HG02884 (cell line): ENCODE measurements around the gene EFNA5.
"Not testable (repeated sequence)": the region's sequence is repeated elsewhere in the genome, so short reads cannot be mapped to it uniquely, and the experiment has no call there.

ENCODE experiments used
- ATAC-seq: cut with Tn5 transposase; IDR thresholded peaks from one replicate; pipeline ENCODE4 v1.9.1; 2021; ENCODE audit warnings: mild to moderate bottlenecking, moderate library complexity; ENCODE audit not compliant: unreplicated experiment

The EFNA5 gene

DNA sequence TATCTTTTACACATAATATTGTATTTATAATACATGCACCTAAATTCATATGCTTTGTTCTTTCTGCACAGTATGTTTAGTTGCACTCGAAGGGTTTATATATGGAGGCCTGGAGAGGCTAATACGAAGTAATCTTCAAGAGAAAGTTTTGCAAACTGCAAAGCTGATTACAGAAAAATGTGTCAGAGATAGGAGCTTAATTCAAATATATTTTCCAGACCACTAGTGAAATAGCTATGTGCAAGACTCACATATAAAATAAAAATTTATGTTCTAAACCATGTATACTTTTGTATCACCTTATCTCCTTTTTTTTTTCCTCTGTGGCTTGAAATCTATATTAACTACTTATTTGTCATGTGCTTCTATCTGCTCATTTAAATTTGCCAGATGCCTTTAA lies 313.8 kb downstream of the EFNA5 start:
- ATAC-seq = no peak

DNA sequence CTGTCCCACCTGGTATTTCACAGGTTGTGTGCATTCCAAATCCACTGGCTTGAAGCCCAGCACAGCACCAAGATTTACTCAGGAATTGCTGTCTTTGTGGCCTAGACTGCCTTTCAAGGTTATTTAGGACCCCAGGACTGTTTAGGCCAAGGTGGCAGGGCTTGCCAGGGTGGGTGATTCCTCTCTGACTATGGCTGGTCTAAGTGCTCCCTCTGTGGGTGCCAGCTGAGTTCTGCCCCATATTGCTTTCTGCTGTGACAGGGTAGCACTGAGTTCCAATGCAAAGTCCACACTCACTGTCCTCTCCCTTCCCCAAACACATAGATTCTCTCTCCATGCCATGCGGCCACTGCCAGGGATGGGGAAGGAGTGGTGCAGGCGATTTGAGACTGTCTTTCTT lies 318.2 kb downstream of the EFNA5 start:
- ATAC-seq = no peak

DNA sequence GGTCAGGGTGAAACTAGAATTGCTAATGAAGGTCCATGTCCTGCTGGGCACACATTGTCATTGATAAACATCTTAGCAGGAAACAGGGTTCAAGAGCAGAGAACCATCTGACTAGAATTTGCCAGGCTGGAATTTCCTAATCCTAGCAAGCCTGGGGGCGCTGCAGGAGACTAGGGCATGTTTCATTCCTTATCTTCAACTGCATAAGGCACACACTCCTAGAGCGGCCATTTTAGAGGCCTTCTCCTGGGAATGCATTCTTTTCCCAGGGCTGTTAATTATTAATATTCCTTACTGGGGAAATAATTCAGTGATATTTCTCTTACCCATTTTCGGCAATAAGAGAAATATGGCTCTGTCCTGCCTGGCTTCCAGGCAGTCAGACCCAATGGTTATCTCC lies 324.2 kb downstream of the EFNA5 start:
- ATAC-seq = not testable (repeated sequence)

DNA sequence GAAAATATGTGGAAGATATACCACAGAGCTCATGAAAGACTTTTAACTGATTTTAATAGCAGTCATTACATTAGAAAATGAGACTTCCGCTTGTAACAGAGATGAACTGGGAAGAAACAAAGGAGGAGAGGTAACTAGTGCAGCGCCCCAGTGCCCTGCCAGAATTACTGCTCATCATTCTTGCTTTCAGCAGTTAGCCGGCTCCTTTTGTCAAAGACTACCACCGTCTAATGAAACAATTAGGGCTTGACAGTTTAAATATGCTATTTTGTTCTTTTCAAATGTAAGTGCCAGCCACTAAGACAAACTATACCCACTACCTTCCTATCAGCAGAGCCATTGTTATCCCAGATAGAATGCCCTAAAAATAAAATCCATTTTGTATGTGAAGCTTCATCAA lies 328.4 kb downstream of the EFNA5 start:
- no peak for ATAC-seq

DNA sequence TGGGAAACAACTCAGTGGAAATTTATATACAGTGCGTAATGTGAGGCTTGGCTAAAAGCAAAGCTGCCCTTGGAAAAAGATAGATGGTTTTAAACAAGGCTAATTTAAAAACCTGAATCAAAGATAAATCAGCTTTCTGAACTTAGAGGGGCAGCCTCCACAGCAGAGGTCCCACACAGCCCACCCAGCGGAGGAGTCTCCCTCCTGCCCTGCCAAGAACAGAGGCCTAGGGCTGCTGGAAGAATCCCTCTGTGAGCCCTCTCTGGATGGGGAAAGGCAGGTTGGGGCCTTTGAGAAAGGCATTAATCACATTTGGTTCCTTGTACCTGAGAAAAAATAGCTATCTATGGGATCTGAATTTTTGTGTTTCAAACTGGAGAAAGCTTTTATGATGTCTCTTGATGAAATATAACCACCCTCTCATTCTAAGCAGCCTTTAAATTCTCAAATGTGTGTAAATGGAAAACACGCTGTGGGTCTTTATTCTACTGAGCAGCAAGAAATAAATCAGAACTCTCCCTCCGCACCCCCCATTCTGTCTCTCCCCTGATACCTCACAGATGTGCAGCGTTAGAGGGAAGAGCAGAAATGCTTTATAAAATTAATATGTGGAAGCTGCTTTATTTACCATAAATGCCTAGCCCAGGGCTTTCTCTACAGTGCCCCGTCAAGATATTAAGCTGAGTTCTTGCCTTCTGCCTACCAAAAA lies 329.2 kb downstream of the EFNA5 start:
- ATAC-seq = no peak

DNA sequence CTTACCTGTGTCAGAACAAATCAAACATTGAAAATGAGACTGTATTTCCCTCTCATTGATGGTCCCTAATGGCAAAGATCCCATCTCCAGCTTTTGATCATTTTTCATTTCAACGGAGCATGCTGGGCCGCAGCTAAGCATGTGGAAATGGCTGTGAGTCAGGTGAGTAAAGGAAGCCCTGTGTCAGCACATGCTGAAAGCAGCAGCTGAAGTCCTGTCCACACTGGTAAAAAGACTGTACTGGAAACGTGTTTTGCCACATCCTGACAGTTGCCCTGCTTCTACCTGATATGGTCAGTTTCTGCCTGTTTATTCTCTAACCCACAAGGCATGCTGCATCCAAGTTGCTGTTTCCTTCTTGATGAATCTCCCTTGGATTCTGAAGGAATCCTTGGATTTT lies 330.1 kb downstream of the EFNA5 start:
- ATAC-seq = no peak

DNA sequence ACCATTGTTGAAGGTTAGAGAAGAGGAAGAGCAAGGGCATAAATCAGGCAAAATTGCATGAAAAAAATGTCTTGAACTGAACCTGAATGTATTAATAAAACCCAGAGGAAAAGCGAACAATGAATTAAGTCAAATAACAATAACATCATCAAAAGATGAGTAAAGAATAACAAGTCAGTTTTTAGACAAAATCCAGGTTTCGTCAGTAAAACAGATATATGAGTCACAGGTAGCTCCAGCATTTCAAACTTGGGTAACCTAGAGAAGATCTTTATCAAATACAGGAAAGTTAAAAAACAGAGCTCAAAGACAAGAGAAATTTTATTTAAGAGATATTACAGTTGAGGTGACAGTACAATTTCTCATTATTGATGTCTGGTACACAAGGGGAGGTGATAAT lies 332.4 kb downstream of the EFNA5 start:
- ATAC-seq = no peak

DNA sequence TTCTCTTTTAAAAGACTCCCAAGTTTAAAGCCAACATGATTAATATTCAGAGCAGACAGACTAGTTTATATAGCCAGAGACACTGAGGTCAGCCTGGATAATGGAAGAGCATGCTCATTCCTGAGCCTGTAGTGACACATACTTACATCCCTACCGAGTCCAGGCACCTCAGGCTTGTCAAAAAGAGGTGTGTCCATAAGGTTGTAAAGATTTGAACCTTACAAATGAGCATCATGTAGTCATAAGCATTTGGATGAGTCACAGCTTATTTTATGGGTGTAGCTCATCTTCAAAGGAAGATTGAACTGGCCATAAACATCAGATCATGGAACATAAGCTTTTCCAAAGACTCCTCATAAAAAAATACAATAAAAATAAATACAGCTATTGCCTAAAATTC lies 333.5 kb downstream of the EFNA5 start:
- no peak for ATAC-seq

DNA sequence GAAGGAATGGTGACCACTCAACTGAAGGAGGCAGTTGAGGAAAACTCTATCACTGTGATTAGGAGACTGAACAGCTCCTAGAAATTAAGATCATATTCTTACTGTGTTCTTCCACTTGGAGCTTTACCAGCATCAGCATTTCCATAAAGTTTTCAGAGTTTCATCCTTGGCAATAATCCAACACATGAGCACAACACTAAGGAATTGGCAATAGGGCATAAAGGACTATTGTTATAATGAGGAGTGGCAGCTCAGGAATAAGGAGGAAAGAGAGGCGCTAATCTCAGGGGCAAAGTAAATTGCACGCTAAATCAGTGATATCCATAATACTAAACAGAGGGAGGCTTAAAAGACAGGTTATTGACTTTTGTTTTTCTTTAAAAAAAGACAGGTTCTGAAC lies 338.9 kb downstream of the EFNA5 start:
- no peak for ATAC-seq

DNA sequence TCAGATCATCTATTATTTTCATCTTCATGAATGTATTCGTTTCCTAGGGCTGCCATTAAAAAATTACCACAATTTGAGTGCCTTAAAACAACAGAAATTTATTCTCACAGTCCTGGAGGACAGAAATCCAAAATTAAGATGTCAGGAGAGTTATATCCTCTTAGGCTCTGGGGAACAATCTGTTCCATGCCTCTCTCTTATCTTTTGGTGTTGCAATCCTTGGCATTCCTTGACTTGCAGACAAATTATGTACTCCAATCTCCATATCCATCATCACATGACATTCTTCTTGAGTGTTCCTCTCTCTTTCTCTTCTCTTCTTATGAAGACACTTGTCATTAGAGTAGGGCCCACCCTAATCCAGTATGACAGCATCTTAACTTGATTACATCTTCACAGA lies 339.4 kb downstream of the EFNA5 start:
- no peak for ATAC-seq

DNA sequence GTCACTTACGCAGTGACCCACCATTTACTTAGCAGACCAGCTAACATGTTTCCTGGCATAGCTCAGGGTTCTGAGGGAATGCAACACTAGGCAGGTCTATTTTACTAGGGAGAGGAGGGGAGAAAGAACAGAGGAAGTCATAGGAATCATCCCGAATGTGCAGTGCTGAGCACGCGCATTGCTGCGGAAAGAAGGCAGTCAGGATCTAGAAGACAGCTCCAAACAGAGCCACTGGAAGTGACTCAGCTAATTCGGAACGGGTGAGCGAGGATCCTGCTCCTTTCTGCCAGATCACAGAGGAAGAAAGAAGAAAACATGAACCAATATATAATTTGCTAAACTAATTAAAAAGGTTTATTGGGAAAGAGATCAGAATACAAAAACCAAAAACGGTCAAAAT lies 339.8 kb downstream of the EFNA5 start:
- ATAC-seq = no peak

DNA sequence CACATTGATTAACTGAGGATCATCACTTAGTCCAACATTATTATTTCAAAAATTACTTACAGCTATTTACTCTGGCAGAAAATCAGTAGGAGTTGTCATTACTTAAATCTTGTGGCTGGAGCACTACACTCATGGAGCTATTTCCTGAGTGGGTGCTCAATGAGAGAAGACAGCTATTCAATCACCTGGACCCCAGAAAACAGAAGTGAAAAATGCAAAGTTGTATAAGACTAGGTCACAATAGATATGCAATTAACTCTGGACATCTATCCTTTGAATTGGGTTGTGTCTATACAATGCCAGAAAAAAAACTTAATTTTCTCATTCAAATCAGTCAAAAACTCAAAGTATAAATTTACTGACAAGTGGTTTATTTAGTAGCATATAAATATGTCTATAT lies 340.9 kb downstream of the EFNA5 start:
- no peak for ATAC-seq
